KMS-11 (cell line): ENCODE measurements around the gene CDC42SE2.
A peak's percentile ranks its signal among the peaks of the same experiment; 100 is the strongest.

ENCODE experiments used
- H2AFZ ChIP-seq: fragments of 200-600 bp; sonication (generic); 2 replicates; pipeline ENCODE4 v1.6.1; 2016; ENCODE audit warnings: antibody characterized with exemption, mixed run types, low read depth
- H3K27ac ChIP-seq: fragments of 200-600 bp; sonication (generic); 2 replicates; pipeline ENCODE4 v1.6.1; 2016; ENCODE audit warnings: mild to moderate bottlenecking, mixed run types
- H3K27me3 ChIP-seq: fragments of 200-600 bp; sonication (generic); 2 replicates; pipeline ENCODE4 v1.6.1; 2017; ENCODE audit warnings: mild to moderate bottlenecking, low read depth, mixed run types, moderate library complexity; ENCODE audit not compliant: insufficient read depth
- H3K36me3 ChIP-seq: fragments of 200-600 bp; sonication (generic); 2 replicates; pipeline ENCODE4 v1.6.1; 2017; ENCODE audit warnings: mild to moderate bottlenecking, mixed run types; ENCODE audit not compliant: insufficient read depth
- H3K4me1 ChIP-seq: fragments of 200-600 bp; sonication (generic); 2 replicates; pipeline ENCODE4 v1.6.1; 2016; ENCODE audit warnings: mild to moderate bottlenecking, low read depth, mixed run types; ENCODE audit not compliant: poor library complexity, severe bottlenecking
- H3K4me2 ChIP-seq: fragments of 200-600 bp; sonication (generic); 2 replicates; pipeline ENCODE4 v1.7.0; 2016; ENCODE audit warnings: mild to moderate bottlenecking, mixed run types
- H3K4me3 ChIP-seq: fragments of 200-600 bp; sonication (generic); IDR thresholded peaks from 2 replicates; pipeline ENCODE4 v1.6.1; 2017; ENCODE audit warnings: low read depth, low read length, mixed read lengths; ENCODE audit not compliant: insufficient read depth
- H3K79me2 ChIP-seq: fragments of 200-600 bp; sonication (generic); 2 replicates; pipeline ENCODE4 v1.6.1; 2016; ENCODE audit warnings: low read depth, mixed run types; ENCODE audit not compliant: insufficient read depth
- H3K9ac ChIP-seq: fragments of 200-600 bp; sonication (generic); 2 replicates; pipeline ENCODE4 v1.6.1; 2016; ENCODE audit warnings: mild to moderate bottlenecking, mixed run types
- H4K20me1 ChIP-seq: fragments of 200-600 bp; sonication (generic); 2 replicates; pipeline ENCODE4 v1.6.1; 2016; ENCODE audit warnings: mild to moderate bottlenecking, mixed run types; ENCODE audit not compliant: insufficient read depth
- CTCF ChIP-seq: fragments of 200-600 bp; sonication (generic); conservative IDR thresholded peaks from 2 replicates; pipeline ENCODE4 v1.6.1; 2017; ENCODE audit warnings: low read depth, mild to moderate bottlenecking, antibody characterized with exemption, low read length, moderate library complexity, mixed read lengths

Gene CDC42SE2

GRCh38 chr5:131382407-131383395 is 118.8 kb downstream of the CDC42SE2 start:
- Histone ChIP-seq H3K4me2 (peak overlapping the region; percentile 91), H2AFZ (no peak overlapping the region), H3K4me3 (no peak overlapping the region), H3K9ac (peak overlapping the region; percentile 83; the same call in 1 of the 2 replicates), H3K4me1 (peaks cover 90% of the 10 kb centered on the region), H3K79me2 (peaks cover 25% of the 10 kb centered on the region), H4K20me1 (no peaks in the 10 kb centered on the region), H3K27me3 (no peaks in the 10 kb centered on the region), H3K36me3 (no peaks in the 10 kb centered on the region), H3K27ac (peak overlapping the region; percentile 99)
- peak; percentile 77 for TF ChIP-seq CTCF

GRCh38 chr5:131384173-131384572 is 120.3 kb downstream of the CDC42SE2 start:
- peak overlapping the region; percentile 91; the same call in 1 of the 2 replicates for H3K4me2 ChIP-seq
- no peak overlapping the region for H2AFZ ChIP-seq
- H3K9ac ChIP-seq: no peak overlapping the region
- H3K36me3 ChIP-seq: no peaks in the 10 kb centered on the region; the same call in 1 of the 2 replicates
- no peak overlapping the region for H3K4me3 ChIP-seq
- H3K79me2 ChIP-seq: peaks cover 21% of the 10 kb centered on the region; the same call in 1 of the 2 replicates
- no peak for TF ChIP-seq CTCF
- no peaks in the 10 kb centered on the region for H3K27me3 ChIP-seq
- H4K20me1 ChIP-seq: no peaks in the 10 kb centered on the region
- H3K27ac ChIP-seq: peak overlapping the region; percentile 99; the same call in 1 of the 2 replicates
- H3K4me1 ChIP-seq: peaks cover 77% of the 10 kb centered on the region

- Histone ChIP-seq H3K4me3 (no peak overlapping the region), H4K20me1 (no peaks in the 10 kb centered on the region), H3K36me3 (no peaks in the 10 kb centered on the region; the same call in 1 of the 2 replicates), H3K9ac (no peak overlapping the region), H3K27me3 (no peaks in the 10 kb centered on the region), H2AFZ (no peak overlapping the region), H3K27ac (no peak overlapping the region), H3K79me2 (peaks cover 21% of the 10 kb centered on the region; the same call in 1 of the 2 replicates), H3K4me1 (peaks cover 71% of the 10 kb centered on the region), H3K4me2 (no peak overlapping the region)
- TF ChIP-seq CTCF: no peak
These were observed 120.9 kb downstream of the CDC42SE2 start for GRCh38 chr5:131384616-131385214.

- peaks cover 21% of the 10 kb centered on the region; the same call in 1 of the 2 replicates for H3K79me2 ChIP-seq
- H4K20me1 ChIP-seq: no peaks in the 10 kb centered on the region
- H3K4me1 ChIP-seq: peaks cover 57% of the 10 kb centered on the region
- TF ChIP-seq CTCF: no peak
- H3K4me3 ChIP-seq: no peak overlapping the region
- H3K27me3 ChIP-seq: no peaks in the 10 kb centered on the region
- no peak overlapping the region for H3K4me2 ChIP-seq
- H2AFZ ChIP-seq: no peak overlapping the region
- no peak overlapping the region for H3K9ac ChIP-seq
- H3K36me3 ChIP-seq: no peaks in the 10 kb centered on the region; the same call in 1 of the 2 replicates
- H3K27ac ChIP-seq: no peak overlapping the region
These were observed 122.3 kb downstream of the CDC42SE2 start for GRCh38 chr5:131386124-131386523.
